Esophagus (tissue), 2 donors: ENCODE results near the gene SLC22A4. TPM values are rescaled to one million over a fixed set of nuclear protein-coding genes. Genes with fewer than 3 reads are reported as not detected.
A peak's percentile ranks its signal among the peaks of the same experiment; 100 is the strongest.

ENCODE experiments used
- H3K27ac ChIP-seq, 2 donors: one replicate each; pipeline ENCODE4 v1.5.1; 2013; ENCODE audit warnings: low read depth in 2 of 2, mild to moderate bottlenecking in 2 of 2, inconsistent platforms in 1 of 2, low read length in 1 of 2, moderate library complexity in 1 of 2
- H3K27me3 ChIP-seq, 2 donors: one replicate each; pipeline ENCODE4 v1.6.1; 2013; ENCODE audit warnings: low read length in 2 of 2, control low read depth in 1 of 2, mild to moderate bottlenecking in 1 of 2; ENCODE audit not compliant: insufficient read depth in 2 of 2, control insufficient read depth in 1 of 2
- H3K36me3 ChIP-seq, 2 donors: one replicate each; pipeline ENCODE4 v1.6.1; 2013; ENCODE audit warnings: low read length in 1 of 2; ENCODE audit not compliant: control insufficient read depth in 2 of 2, insufficient read depth in 2 of 2
- H3K4me1 ChIP-seq, 2 donors: one replicate each; pipeline ENCODE4 v1.6.1; 2013; ENCODE audit warnings: low read length in 1 of 2; ENCODE audit not compliant: control insufficient read depth in 2 of 2, insufficient read depth in 2 of 2
- H3K4me3 ChIP-seq, 2 donors: one replicate each; pipeline ENCODE4 v1.5.1; 2013; ENCODE audit warnings: low read length in 2 of 2, mild to moderate bottlenecking in 2 of 2, low read depth in 1 of 2, moderate library complexity in 1 of 2
- H3K9me3 ChIP-seq, 2 donors: one replicate each; pipeline ENCODE4 v1.6.1; 2013; ENCODE audit warnings: mild to moderate bottlenecking in 2 of 2, low read depth in 1 of 2, low read length in 1 of 2, moderate library complexity in 1 of 2; ENCODE audit not compliant: control insufficient read depth in 2 of 2, insufficient read depth in 1 of 2
- WGBS, 2 donors: extraction: QIAGEN DNeasy Blood & Tissue Kit; methylation state at CpG; one replicate each; pipeline ENCODE4 v1.1.7; 2013; 5-methylcytosine and 5-hydroxymethylcytosine counted together
- polyA plus RNA-seq, 2 donors: library from polyadenylated mRNA; stranded (reverse); fragments of 200-250 nt; gene quantifications; one replicate each; pipeline ENCODE4 v1.2.3, GENCODE V29; 2013
- donor health status: healthy with polysubstance abuse.
- donor health status: Bipolar disorder and iron deficiency.

Gene SLC22A4
- polyA plus RNA-seq, 2 donors, result 0.14 to 0.16 TPM

GRCh38 chr5:132256783-132257130, 37.4 kb upstream of the SLC22A4 start:
- Histone ChIP-seq H3K27ac (peak overlapping the region; percentile 62 to 84), H3K4me1 (peaks cover 14 to 48% of the 10 kb centered on the region in 2 donors), H3K36me3 (no peaks in the 10 kb centered on the region), H3K4me3 (no peak overlapping the region), H3K9me3 (no peaks in the 10 kb centered on the region), H3K27me3 (no peaks in the 10 kb centered on the region)
- 86 to 88% methylated on average over 6 of the region's 6 CpGs for WGBS, 2 donors

GRCh38 chr5:132257131-132258101, 36.8 kb upstream of the SLC22A4 start, which contains the start of gene PDLIM4:
Gene PDLIM4, plus strand, starts transcription at chr5:132257696. Its CDS starts 39 bp downstream, at chr5:132257735.
- H3K4me1 ChIP-seq, result peaks cover 14 to 47% of the 10 kb centered on the region in 2 donors
- H3K36me3 ChIP-seq, result peaks cover 0 to 2% of the 10 kb centered on the region in 2 donors
- 13 to 26% methylated on average over 56 to 87 of the region's 88 CpGs for WGBS, 2 donors
- H3K9me3 ChIP-seq, result no peaks in the 10 kb centered on the region
- H3K4me3 ChIP-seq, result peak within 1 kb of the TSS; percentile 73 to 79
- H3K27ac ChIP-seq, result peak within 1 kb of the TSS; percentile 91 to 96
- no peaks in the 10 kb centered on the region for H3K27me3 ChIP-seq

- Histone ChIP-seq H3K9me3 (no peaks in the 10 kb centered on the region), H3K27me3 (no peaks in the 10 kb centered on the region), H3K4me1 (peaks cover 13 to 42% of the 10 kb centered on the region in 2 donors), H3K36me3 (peaks cover 0 to 6% of the 10 kb centered on the region in 2 donors), H3K4me3 (peak overlapping the region; percentile 73 to 79), H3K27ac (peak overlapping the region; percentile 91 to 96)
- 29 to 44% methylated on average over 19 of the region's 19 CpGs for WGBS, 2 donors
These were observed 35.8 kb upstream of the SLC22A4 start for GRCh38 chr5:132258102-132259068.

GRCh38 chr5:132259069-132259851, 34.9 kb upstream of the SLC22A4 start:
- H3K27ac ChIP-seq, result peak overlapping the region; percentile 91 to 96
- WGBS, 2 donors, result 30 to 49% methylated on average over 22 to 24 of the region's 24 CpGs
- no peaks in the 10 kb centered on the region for H3K27me3 ChIP-seq
- H3K36me3 ChIP-seq, result peaks cover 0 to 12% of the 10 kb centered on the region in 2 donors
- no peaks in the 10 kb centered on the region for H3K9me3 ChIP-seq
- H3K4me3 ChIP-seq, result peak overlapping the region; percentile 73 to 79
- H3K4me1 ChIP-seq, result peaks cover 7 to 33% of the 10 kb centered on the region in 2 donors

GRCh38 chr5:132260051-132260450, 34.1 kb upstream of the SLC22A4 start:
- peak overlapping the region in 1 of 2 donors; percentile 79 for H3K4me3 ChIP-seq
- H3K4me1 ChIP-seq, result peaks cover 2 to 27% of the 10 kb centered on the region in 2 donors
- 24 to 35% methylated on average over 6 of the region's 6 CpGs for WGBS, 2 donors
- peaks cover 0 to 12% of the 10 kb centered on the region in 2 donors for H3K36me3 ChIP-seq
- no peaks in the 10 kb centered on the region for H3K9me3 ChIP-seq
- H3K27me3 ChIP-seq, result no peaks in the 10 kb centered on the region
- peak overlapping the region; percentile 91 to 96 for H3K27ac ChIP-seq

- H3K9me3 ChIP-seq, result no peaks in the 10 kb centered on the region
- H3K4me1 ChIP-seq, result peaks cover 2 to 32% of the 10 kb centered on the region in 2 donors
- WGBS, 2 donors, result 18 to 21% methylated on average over 6 of the region's 6 CpGs
- H3K36me3 ChIP-seq, result peaks cover 0 to 12% of the 10 kb centered on the region in 2 donors
- H3K27ac ChIP-seq, result peak overlapping the region; percentile 37 to 62
- no peak overlapping the region for H3K4me3 ChIP-seq
- H3K27me3 ChIP-seq, result no peaks in the 10 kb centered on the region
These were observed 33.3 kb upstream of the SLC22A4 start for GRCh38 chr5:132260714-132261551.

- 88 to 89% methylated on average over 7 of the region's 7 CpGs for WGBS, 2 donors
- H3K4me3 ChIP-seq, result no peak overlapping the region
- peaks cover 2 to 30% of the 10 kb centered on the region in 2 donors for H3K4me1 ChIP-seq
- no peaks in the 10 kb centered on the region for H3K9me3 ChIP-seq
- no peaks in the 10 kb centered on the region for H3K27me3 ChIP-seq
- H3K36me3 ChIP-seq, result peaks cover 0 to 12% of the 10 kb centered on the region in 2 donors
- H3K27ac ChIP-seq, result peak overlapping the region in 1 of 2 donors; percentile 50
These were observed 32.0 kb upstream of the SLC22A4 start for GRCh38 chr5:132261881-132262845.
